Effector CD8-positive, alpha-beta T cell (primary cell): ENCODE measurements around the gene HOXD3.

ENCODE experiments used
- DNase-seq: peaks from one replicate; lab custom pipeline; 2025; lab: John Stamatoyannopoulos, UW

HOXD3 gene

GRCh38 chr2:176132205-176133171 lies 24.6 kb upstream of the HOXD3 start:
- DNase-seq, result no peak

- no peak for DNase-seq
Measured at GRCh38 chr2:176133389-176133788, 23.7 kb upstream of the HOXD3 start.

DNA sequence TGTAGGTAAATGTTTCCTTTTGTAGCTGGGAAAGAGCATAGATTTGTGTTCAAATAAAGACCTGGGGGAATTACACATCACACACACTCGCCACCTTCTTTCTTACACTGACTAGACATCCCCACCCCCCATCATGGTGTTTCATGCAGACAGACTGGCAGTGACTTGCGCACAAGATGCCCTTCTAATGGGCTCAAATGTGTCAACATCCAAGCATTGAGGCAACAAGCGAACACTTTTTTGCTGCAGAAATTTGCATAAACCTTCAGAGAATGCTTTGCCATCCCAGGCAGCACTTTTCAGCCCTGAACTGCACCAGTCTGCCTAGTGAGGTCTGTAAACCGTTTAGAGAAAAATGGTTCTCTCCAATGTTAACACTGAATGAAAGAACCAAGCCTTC lies 23.1 kb upstream of the HOXD3 start:
- DNase-seq, result no peak

DNA sequence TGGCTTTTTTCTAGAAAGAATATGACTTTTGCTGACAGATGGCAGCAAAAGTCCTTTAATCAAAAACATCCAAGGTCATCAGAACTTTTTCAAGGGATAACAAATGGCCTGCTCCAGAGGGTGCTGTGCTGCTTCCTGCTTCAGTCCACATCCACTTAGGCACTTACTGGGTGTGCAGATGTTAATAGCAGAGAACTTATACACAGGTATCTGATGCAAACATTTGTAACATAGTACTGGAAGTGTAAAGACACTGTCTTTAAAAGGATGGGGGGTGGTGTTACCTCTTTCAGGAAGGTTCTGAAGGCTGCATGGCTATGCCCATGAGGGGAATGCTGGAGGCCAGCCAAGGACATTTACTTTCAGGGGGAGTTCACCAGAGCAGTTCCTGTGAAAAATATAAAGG lies 22.1 kb upstream of the HOXD3 start:
- DNase-seq, result no peak

DNA sequence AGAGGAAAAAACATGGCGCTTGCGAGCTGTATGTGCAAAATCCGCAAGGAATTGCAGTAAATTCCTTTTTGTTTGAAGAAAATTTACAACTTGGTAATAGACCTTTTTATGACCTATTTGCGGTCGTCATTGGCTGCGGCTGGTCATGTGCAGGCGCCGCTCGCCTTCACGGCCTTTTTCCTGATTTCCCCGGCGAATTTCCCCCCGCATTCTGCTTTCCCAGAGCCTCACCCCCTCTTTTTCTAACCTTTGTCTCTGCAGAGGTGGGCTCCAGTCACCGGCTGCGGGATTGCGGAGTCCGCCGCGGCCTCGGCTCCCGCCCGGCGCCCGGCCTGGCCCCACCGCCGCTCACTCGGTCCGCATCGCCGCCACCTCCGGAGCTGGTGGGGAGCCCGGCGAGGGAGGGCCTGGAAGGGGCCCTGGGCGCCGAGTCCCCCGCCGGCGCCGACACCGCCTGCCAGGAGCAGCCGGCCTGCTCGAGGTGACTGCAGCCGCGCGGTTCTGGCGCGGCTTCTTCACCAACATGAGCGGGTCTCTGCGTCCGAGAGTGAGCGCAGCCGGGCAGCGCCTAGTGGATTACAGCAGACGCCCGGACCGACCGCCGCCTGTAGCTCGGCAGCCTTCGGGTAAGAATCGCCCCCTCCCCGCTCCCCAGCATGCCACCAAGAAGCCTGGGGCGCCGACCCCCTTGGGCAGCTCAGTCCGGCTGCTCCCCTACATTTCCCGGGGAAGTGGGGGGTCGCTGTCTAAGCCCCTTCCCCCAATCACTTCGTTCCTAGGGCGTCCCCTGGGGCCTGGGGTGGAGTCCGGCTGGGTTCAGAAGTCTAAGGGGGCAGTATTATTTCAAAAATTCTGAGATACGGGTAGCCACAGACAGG lies 20.5 kb upstream of the HOXD3 start:
- DNase-seq, result no peak

DNA sequence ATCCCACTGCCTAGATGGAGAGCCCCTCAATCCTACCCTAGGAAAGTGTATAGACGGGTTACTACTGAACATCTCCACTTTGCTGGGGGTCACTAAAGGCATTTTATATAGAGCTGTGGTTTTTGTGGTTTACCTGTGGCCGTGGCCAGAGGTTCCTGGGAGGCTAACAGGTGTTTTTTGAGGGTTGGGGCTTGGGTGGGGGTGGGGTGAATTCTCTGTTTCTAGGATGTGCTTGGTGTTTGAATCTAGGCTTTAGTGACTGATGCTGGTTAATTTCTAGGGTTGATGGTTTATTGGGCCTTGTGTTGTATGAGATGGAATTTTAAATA lies 19.9 kb upstream of the HOXD3 start:
- DNase-seq, result no peak

DNA sequence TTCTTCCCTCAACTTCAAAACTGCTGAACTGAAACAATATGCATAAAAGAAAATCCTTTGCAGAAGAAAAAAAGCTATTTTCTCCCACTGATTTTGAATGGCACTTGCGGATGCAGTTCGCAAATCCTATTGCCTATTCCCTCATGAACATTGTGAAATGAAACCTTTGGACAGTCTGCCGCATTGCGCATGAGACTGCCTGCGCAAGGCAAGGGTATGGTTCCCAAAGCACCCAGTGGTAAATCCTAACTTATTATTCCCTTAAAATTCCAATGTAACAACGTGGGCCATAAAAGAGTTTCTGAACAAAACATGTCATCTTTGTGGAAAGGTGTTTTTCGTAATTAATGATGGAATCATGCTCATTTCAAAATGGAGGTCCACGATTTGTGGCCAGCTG lies 19.2 kb upstream of the HOXD3 start:
- DNase-seq, result no peak

DNA sequence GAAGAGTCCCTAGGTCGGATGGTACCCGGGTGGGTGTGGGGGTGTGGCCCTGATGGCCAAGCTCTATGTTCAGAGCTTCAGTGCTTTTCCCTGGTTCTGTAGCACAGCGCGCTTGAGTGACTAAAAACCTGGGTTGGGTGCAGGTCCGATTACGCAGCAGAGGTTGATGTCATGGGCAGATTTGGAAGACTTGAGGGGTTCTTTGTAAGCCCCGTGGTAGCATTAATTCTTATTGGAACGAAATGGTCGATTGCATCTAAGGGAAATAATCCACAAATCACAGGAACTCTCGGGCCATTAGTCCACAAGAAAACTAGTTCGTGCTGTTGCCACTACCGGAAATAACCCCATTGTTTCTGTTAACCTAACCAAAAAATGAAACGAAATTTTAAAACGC lies 18.6 kb upstream of the HOXD3 start:
- no peak for DNase-seq

DNA sequence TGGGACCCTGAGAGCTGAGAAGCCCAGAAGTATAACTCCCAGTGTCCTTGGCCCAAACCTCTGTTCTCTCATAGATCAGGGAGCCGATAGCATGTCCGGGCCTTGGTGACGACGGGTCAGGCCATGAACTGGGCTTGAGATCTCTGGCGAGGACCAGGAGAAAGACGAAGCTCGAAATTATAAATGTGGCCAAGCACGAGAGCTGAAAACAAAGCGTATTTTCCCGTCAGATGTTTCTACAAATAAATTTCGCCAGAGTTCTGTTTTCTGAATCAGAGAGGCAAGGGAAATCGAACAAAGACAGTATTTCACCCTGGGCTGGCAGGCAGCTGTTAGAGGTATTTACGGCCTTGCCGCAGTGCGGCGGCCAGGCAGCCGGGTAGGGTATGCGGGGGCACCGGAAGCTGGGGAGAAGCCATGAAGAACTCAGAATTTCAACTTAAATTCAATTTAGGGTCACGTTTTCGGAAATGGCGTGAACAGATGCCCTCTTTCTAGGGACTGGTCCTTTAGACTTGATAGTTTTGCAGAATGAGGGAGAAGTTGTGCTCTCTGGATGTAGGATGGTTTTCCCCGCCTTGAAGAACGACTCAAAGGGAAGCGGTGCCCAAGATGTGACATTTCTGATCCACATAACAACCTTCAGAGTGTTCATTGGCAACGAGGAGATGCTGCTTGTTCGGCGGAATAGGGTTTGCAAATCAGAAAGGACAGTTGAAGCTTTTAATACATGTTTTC lies 18.0 kb upstream of the HOXD3 start:
- DNase-seq, result no peak

- no peak for DNase-seq
Measured at GRCh38 chr2:176139661-176140512, 17.2 kb upstream of the HOXD3 start.

GRCh38 chr2:176140513-176141317 lies 16.4 kb upstream of the HOXD3 start:
- DNase-seq, result peak; percentile 60

- DNase-seq, result no peak
Measured at GRCh38 chr2:176142281-176142680, 14.8 kb upstream of the HOXD3 start.

- no peak for DNase-seq
Measured at GRCh38 chr2:176145085-176145969, 11.8 kb upstream of the HOXD3 start.

- no peak for DNase-seq
Measured at GRCh38 chr2:176146101-176146500, 11.0 kb upstream of the HOXD3 start.

GRCh38 chr2:176146645-176147044 lies 10.5 kb upstream of the HOXD3 start:
- DNase-seq, result no peak

- no peak for DNase-seq
Measured at GRCh38 chr2:176147210-176147799, 9.8 kb upstream of the HOXD3 start.

DNA sequence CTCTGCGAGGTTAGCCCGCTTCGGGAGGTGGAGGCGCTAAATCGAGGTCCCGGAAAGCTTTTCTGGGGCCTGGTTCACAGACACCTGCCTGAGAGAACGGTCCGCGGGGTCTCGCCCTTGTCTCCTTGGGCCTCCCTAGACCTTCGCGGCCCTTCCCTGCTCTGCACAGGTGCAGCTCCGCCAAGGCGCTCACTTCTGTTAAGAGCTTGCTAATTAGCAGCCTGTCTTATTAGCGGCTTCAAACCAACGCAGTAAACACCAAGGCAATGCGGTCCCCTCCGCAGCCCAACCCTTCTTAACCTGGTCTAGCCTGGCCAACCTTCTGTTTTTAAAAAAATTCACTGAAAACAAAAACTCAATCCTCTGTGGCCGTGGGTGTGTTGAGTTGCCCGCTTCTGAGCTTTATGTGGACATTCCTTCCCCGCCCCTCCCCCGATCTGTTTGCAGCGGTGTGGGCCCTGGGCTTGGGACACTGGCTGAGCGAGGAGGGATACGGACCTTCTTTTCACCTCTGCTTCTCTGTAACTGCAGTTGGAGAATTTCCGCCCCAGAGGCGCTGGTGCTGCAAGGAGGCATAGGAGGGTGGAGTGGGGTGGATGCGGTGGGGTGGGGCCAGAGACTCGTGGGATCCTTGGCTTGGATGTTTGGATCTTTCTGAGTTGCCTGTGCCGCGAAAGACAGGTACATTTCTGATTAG lies 9.2 kb upstream of the HOXD3 start:
- no peak for DNase-seq

- no peak for DNase-seq
Measured at GRCh38 chr2:176148751-176149421, 8.2 kb upstream of the HOXD3 start.
